Ramos (cell line): ENCODE results near the gene HGS.

Source experiments
- in situ Hi-C: fragments of 300-500 bp; cut with MboI; formaldehyde crosslinking; loops from one replicate; pipeline ENCODE4 v1.14.3; 2022; ENCODE audit warnings: low sequenced_read_pairs; ENCODE audit not compliant: unreplicated experiment

HGS gene

DNA sequence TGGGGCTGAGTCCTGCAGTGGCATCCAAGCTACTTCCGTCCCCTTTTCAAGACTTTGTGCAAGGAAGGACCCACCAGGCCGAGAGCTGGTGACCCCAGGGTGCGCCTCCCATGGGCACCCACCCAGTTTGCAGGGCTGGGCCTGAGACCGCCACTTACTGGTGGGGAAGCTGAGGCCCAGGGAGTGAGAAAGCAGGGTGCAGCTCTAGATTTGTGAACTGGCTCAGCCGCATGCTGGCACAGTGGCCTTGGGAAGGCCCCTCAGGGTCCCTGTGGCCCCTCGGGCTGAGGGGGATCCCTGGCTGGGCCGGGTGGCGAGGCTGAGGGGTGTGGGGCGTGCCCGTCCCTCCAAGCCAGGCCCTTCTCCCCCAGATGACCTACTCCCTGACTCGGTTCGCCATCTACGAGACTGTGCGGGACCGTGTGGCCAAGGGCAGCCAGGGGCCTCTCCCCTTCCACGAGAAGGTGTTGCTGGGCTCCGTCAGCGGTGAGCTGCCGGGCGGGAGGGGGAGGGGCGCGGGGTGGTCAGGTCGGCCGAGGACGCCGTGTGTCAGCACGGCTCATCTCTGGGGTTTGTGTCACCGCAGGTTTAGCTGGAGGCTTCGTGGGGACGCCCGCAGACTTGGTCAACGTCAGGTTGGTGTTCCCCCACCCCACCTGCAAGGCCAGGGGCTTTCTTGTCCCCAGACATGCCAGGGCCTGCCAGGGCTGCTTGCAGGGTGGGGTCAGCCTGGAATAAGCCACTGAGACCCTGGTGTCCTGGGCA is 31.5 kb downstream of the HGS start:
- in situ Hi-C loops, result no loop called here

DNA sequence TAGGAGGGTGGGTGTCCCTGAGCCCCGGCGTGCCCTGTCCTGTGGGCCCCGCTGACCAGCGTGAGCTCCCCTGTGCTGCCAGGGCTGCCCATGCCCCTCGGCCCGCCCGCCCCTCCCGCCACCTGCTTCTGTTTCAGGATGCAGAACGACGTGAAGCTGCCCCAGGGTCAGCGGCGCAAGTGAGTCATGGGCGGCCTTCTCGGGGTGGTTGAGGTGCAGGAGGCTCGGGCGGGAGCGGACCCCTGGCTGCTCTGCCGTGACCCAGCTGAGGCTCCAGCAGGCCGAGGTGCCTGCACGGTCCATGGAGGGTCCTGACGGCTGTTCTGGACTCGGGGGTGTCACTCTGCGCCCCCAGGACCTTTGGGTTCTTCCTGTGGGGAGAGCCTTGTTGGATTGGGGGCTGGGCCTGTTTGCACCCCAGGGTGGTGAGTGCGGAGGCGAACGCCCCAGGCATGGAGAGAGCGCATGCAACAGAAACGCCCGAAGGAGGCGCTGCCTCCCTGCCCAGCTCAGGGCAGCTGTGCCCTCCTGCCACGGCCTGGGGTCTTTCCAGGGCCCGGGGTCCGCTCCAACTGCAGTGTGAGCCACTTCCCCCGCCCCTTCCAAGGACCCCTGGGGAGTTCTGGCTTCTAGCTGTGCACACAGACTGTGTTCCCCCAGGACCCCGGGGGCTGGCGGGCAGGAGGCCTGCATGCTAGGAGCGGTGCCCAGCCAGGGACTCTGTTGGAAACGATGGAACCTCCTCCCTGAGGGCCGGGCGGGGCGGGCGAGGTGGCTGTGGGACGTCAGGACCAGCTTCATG is 32.3 kb downstream of the HGS start:
- in situ Hi-C loops, result no loop called here

DNA sequence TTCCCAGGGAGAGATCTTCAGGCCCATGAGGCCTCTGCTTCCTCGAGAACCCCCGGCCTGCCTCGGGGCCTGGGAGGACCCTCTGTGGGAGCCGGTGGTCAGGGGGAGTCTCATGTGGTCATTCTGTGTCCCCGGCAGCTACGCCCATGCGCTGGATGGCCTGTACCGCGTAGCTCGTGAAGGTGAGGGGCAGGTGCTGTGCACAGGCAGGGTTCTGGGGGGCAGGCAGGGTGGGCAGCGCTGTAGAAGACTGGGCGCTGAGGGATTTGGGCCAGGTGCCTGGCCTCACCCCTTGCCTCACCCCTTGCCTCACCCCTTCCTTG is 32.8 kb downstream of the HGS start:
- in situ Hi-C loops, result no loop called here

DNA sequence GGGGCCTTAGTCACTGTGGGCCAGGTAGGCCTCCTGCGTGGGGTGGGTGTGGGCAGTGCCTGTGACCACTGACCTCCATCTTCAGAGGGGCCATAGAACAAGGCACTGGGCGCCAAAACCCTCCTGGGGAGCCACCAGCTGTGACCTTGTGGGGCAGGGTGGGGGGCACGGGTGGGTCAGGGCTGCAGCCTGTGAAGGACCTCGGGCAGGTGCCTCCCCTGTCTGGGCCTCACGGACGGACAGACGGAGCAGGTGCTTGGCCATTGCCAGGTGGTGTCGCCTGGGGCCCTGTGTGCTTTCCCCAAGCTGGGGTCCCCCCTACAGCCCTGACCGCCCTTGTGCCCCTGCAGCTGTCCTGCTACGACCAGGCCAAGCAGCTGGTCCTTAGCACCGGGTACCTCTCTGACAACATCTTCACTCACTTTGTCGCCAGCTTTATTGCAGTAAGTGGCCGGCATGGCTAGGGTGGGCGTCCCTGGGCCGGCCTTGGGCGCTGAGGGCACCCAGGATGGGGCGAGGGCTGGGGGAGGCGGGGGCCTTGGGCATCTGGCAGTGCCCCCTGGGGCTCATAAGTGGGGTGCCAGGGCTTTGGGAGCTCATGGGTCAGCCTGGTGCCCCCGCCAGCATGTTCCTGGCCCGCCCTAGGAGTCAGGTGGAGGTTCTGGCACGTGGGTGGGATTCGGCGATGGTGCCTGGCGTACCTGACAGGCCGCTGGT is 33.4 kb downstream of the HGS start:
- in situ Hi-C loops, result no loop called here

DNA sequence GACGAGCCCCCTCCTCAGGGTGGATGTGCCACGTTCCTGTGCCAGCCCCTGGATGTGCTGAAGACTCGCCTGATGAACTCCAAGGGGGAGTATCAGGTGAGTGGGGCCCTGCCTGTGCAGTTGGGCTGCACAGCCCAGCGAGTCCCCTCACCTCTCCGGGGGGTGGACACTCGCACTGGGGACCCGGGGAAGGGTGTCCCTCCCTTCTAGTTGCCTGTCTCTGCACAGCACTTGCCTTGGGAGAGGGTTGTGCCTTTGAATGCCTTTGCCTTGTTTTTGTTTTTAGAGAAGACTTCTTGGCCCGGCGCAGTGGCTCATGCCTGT is 33.9 kb downstream of the HGS start:
- in situ Hi-C loops, result no loop called here

DNA sequence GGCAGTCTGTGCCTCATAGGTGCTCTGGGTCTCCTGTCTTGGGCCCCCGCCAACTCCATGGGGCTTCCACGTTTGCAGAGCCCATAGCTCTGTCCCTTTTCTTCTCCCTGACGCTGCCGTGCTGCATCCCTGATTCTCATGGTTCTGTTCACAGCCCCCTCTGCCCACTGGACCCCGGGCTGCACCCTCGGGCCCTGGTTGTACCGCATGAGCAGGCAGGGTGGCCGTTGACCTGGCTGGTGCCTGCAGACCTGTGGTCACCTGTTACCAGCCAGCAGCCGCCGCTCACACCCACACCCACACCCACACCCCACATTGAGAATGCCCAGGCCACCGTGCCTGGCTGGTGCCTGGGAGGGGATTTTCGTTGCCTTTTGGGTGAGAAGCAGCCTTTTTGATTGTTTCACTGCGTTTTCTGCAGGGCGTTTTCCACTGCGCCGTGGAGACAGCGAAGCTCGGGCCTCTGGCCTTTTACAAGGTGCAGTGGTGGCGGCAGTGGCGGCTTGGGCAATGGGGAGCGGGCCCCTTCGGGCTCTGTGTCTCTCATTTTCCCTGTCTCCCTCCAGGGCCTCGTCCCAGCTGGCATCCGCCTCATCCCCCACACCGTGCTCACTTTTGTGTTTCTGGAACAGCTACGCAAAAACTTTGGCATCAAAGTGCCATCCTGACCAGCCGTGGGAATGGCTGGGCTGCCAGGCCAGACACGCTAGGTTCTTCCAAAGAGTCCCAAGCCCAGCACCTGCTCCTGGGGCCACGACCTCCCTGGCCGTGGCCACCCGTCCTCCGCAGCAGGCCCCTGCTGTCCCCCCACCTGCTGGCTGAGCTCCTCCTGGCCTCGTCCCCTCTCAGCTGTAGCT is 35.8 kb downstream of the HGS start:
- in situ Hi-C loops, result no loop called here

DNA sequence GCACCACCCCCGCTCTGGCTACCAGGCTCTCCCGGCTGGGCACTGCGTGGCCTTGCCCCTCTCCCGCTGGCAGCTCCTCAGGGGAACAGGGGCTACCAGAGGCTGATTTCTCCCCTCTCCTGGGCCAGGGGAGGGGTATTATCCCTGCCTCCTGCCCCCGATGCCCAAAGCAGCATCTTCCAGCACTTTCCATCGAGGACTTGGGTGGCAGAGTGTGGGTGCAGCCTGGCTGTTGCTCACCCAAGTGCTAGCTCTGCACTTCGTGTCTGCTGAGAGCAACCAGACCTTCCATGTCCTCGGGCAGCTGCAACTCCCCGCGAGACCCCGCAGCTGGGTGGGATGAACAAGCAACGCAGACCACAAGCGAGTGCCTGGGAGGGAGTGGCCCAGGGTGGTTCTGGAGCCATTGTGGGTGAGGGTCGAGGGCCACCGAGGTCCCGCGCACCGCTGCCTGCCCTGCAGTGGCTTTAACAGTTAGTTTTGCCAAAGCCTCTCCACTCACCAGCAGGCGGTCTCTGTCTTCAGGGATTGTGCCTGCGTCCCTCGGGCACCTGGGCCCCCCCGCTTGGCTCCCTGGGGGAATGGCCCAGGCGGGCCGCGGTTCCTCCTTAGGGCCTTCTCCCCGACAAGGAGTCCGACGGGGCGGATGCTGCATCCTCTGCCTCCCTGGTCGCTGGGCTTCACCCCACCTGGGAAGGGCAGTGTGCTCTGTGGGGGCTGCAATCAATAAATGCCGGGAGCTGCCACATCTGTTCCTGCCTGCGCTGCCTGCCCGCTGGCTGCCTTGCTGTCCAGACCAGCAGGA is 36.7 kb downstream of the HGS start:
- in situ Hi-C loops, result no loop called here

DNA sequence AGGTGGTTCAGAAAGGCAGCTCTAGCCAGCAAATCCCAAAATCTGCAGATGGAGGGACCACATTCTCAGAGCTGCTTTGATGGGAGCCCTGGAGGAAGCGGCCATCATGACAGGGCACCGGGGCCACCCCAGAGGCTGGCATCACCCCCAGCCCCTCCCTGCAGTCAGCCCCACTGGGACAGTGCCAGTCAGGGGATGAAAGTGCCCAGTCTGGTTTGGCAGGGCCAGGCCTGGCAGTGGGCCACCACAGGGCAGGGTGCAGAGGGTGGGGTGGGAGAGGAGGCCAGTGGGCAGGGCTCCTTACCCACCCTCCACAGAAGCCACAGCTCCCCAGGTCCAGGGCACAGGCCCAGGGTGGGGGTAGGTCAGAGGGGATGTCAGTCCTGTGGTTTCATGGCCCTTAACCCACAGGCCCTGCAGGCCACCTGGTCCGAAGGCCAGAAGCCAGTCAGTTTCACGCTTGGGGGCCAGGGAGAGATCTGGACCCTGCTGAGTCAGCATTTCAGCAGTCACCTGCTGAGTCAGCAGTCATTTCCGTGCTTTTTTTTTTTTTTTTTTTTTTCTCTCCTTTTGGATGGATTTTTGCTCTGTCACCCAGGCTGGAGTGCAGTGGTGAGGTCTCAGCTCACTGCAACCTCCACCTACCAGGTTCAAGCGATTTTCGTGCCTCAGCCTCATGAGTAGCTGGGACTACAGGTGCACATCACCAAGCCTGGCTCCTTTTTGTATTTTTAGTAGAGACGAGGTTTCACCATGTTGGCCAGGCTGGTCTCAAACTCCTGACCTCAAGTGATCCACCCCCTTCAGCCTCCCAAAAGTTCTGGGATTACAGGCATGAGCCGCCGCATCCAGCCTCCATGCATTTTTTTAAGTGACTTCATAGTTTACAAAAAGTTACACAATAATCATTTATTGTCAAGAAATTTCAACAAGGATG is 38.6 kb downstream of the HGS start:
- in situ Hi-C loops, result no loop called here

DNA sequence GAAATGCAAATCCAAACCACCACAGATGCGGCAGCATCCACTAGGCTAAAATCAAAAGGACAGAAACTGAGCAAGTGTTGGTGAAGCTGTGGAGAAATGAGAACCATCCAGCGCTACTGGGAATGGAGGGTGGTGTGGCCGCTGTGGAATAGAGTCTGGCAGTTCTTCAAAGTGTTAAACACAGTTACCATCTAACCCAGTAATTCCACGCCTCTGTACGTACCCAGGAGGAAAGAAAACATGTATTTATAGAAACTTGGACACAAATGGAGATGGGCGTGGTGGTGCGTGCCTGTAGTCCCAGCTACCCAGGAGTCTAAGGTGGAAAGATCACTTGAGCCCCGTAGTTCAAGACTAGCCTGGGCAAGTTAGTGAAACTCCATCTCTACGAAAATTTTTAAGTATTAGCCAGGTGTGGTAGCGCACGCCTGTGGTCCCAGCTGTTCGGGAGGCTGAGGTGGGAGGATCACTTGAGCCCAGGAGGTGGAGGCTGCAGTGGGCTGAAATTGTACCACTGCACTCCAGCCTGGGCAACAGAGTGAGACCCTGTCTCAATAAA is 39.9 kb downstream of the HGS start:
- in situ Hi-C loops, result no loop called here

DNA sequence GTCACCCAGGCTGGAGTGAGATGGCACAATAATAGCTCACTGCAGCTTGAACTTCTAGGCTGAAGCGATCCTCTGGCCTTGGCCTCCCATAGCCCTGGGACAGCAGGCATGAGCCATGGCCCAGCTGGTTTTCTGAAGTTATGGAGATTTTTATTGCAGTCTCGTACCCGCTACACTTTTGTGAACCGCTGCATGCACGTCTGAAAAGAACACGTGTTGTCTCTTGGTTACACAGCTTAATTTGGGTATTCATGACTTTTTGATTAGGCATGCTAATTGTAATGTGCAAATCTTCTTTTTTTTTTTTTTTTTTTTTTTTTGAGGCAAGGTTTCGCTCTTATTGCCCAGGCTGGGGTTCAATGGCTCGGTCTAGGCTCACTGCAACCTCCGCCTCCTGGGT is 41.6 kb downstream of the HGS start:
- in situ Hi-C loops, result no loop called here

DNA sequence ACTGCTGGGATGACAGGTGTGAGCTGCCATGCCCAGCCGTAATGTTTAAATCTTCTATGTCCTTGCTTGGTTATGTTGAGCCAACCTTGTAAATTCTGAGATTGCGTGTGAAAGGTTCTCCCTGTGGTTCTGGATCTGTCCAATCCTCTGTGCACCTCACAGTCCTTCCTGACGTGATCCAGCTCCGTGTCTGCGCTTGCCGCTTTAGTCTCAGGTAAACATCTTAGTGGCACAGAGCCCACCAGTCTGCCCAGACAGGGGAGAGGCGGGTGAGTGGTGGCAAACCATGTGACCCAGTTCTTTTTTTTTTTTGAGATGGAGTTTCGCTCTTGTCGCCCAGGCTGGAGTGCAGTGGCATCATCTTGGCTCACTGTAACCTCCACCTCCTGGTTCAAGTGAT is 42.2 kb downstream of the HGS start:
- in situ Hi-C loops, result no loop called here

DNA sequence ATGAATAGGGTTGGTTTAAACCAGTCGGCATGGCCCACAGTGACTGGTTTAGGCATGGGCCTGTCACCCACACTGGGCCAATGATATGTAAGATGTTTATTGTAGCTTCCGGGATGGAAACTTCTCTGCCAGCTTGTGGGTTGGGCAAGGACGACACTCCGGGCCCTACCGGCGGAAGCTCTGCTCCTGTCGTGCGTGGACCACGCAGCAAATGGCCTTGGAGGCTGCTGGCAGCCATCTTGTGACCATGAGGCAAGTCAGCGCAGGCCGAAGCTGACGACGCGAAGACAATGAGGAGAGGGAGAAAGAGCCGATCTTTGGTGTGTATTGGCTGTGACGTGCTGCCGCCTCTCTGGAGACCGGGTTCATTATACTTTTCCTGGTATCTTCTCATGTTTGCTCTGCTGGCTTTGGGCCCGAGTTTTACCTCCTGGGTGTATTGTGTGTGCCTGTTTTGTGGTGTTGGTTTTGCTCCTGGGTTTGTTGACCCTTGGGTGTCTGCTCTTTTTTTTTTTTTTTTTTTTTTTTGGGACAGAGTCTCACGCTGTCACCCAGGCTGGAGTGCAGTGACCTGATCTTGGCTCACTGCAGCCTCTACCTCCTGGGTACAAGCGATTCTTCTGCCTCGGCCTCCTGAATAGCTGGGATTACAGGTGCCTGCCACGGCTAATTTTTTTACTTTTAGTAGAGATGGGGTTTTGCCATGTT is 43.7 kb downstream of the HGS start:
- in situ Hi-C loops, result no loop called here

DNA sequence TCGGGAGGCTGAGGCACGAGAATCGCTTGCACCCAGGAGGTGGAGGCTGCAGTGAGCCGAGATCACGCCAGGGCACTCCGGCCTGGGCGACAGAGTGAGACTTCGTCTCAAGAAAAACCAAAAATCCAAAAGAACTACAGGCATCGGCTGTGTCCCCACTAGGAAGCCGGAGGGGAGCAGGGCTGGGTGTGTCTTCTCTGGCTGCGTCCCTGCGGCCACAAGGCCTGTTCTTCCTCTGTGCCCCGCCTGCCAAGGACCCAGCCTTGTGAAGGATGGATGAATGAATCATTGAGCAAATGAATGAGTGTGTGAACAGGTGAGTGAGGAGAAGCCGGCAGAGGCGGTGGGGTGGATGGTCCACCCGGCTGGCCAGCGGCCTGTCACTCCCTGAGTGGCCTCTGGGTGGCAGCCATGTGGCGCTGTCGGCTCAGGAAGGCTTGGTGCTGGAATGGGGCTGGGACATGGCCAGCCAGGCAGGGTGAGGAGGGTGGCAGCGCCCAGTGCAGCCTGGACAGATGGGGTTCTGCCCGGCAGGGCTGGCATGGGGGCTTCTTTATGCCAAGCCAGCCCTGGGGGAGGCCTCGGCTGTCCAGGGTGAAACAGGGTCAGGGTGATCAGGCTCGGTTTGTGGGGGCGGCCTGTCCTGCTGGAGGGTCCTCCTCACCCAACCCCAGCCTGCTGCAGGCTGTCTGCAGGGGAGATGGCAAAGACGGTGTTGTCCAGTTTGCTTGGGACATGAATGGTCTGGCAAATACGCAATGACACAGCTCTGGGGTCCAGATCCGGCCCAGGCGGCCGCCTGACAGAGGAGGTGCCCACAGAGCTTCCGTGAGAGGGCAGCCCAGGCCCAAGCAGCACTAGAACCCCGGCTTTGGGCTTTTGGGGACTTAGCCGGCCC is 49.9 kb downstream of the HGS start:
- in situ Hi-C loops, result no loop called here

DNA sequence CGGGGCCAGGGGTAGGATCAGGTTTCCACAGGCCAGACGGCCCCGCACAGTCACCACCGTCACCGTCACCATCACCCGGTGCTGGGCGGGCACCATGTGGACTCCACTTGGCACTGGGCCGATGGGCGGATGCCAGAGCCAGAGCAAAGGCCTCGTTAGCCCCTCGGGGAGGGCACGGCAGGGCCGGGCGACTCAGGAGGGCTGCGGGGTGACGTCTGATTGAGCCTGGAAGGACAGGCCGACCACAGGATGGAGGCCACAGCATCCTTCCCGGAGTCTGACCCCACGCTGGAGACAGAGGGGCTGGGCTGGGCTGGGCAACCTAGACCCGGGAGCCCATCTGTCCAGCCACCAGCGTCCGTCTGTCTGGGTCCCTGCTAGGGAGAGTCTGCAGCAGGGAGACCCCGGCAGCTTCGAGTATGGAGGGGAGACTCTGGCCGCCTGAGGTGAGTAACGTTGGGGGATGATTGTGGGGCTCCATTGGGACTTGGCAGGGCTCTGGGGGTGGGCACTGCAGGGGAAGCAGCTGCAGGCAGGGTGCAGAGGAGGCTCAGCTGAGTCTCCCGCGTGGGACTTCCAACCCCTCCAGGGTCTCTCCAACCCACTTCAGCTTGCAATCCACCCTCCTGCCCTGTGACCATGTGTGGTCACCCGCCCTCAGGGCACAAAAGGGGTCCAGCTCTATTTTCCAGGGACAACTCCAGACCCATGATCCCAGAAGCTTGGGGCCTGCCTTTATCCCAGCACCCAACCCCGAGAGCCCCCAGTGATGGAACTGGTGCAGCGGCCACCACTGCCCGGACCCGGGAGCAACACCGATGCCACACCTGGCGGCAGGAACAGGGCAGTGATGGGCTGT is 50.8 kb downstream of the HGS start:
- in situ Hi-C loops, result no loop called here

DNA sequence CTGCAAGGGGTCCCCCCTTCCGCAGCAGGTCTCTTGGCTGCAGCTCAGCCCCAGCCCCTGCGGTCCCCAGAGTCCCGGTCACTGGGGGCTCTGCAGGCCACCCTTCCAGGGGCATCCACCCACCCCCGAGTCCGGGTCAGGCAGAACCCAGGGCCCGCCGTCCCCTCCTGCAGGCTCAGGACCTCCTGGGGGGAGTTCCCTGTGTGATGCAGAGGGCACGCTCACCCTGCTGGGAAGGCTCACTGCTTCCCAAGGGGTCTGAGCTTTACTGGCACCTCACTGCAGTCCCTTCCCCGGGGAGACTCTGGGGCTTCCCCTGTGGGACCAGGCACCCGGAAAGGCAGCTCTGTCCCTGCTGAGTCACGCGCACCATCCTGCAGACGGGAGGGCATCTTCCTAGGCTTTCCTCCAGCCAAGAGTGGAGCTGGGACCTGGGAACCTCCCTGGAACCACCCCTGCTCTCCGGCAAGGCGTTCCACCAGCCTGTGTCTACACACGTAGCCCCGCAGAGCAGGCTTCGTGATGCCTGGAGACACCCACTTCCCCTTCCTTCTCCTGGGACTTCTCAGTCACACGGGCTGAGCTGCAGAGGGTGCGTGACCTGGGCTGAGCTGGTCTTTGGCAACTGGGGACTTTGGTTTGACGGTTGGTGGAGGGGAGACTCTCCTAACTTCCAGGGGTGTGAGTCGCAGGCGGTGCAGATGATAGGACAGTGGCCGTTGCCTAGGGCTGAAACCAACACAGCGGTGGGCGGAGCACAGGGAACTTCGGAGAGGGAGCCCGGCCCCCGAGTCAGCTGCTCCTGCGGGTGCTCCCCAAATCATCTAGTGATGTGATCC is 51.7 kb downstream of the HGS start:
- in situ Hi-C loops, result no loop called here
